ENCODE results near the gene ARID5B.
A peak's percentile ranks its signal among the peaks of the same experiment; 100 is the strongest.

The ARID5B gene

GRCh38 chr10:61961278-61961677, 59.8 kb downstream of the ARID5B start:
- TF ChIP-seq CTCF (IDR thresholded peaks at IDR 0.05): no peak
- no peak for TF ChIP-seq ZFX (IDR thresholded peaks at IDR 0.05; ENCODE audit: borderline replicate concordance)
- no peak overlapping the region for H3K27ac ChIP-seq

- TF ChIP-seq ZFX (IDR thresholded peaks at IDR 0.05; ENCODE audit: borderline replicate concordance) (no peak), CTCF (IDR thresholded peaks at IDR 0.05) (no peak)
- peak overlapping the region; percentile 16; the same call in 1 of the 2 replicates for H3K27ac ChIP-seq
Observed at GRCh38 chr10:61962971-61963370, 61.5 kb downstream of the ARID5B start.

DNA sequence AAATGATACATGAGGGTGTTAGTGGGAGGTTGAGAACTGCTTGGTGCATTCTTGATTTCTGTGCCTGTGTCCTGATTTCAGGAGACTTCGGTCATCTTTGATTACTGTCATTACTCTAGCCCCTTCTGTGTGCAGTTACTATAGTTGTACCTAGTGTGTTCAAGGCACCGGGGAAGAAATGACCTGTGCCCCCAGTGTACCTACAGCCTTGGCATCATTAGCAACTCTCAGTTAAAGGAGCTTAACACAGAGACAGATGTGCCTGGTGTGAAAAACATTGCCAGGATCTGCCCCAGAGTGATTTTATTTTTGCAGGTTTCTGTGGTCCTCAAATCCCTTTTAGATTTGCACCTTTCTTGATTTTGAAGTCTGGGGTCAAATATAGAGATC, 62.2 kb downstream of the ARID5B start:
- H3K27ac ChIP-seq: peak overlapping the region; percentile 16; the same call in 1 of the 2 replicates
- TF ChIP-seq ZFX (IDR thresholded peaks at IDR 0.05; ENCODE audit: borderline replicate concordance) (no peak), CTCF (IDR thresholded peaks at IDR 0.05) (no peak)

- peak overlapping the region; percentile 16; the same call in 1 of the 2 replicates for H3K27ac ChIP-seq
- TF ChIP-seq ZFX (IDR thresholded peaks at IDR 0.05; ENCODE audit: borderline replicate concordance) (no peak), CTCF (IDR thresholded peaks at IDR 0.05) (no peak)
Observed at GRCh38 chr10:61964059-61964709, 62.7 kb downstream of the ARID5B start.

DNA sequence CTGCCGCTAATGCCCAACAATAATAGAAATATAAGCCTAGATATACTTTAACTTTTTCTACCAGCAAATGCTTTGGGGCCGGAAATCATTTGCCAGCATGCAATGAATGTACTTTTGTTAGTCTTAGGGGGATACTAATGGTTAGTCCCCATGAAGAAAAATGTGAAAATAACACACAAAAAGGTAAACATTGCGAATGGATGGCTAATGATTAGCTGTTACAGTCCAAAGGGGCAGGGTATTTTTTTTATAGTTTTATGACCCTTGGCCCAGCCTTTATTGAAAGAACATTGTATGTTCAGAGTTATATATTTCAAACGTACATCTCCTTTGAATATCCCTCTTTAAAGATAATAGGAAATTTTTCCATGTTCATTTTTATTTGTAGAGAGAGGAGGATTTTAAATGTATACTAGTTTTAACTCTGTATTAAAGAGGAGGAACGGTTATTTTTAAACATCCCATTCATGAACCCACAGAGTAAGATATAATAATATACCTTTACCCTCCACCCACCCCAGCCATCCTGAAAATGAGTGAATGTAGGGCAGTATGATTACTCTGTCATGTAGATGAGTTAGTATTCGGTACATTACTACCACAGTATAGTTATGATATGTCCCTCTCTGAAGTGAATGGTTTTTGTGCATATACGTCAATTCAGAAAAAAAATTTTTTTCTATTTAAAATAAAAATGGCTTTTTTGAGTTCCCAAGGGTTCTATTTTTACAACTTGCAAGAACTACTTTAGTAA, 63.6 kb downstream of the ARID5B start:
- TF ChIP-seq CTCF (IDR thresholded peaks at IDR 0.05) (no peak), ZFX (IDR thresholded peaks at IDR 0.05; ENCODE audit: borderline replicate concordance) (no peak)
- 0 out of 2 replicates have a peak overlapping the region, but pooled peaks have one; percentile 16 for H3K27ac ChIP-seq

DNA sequence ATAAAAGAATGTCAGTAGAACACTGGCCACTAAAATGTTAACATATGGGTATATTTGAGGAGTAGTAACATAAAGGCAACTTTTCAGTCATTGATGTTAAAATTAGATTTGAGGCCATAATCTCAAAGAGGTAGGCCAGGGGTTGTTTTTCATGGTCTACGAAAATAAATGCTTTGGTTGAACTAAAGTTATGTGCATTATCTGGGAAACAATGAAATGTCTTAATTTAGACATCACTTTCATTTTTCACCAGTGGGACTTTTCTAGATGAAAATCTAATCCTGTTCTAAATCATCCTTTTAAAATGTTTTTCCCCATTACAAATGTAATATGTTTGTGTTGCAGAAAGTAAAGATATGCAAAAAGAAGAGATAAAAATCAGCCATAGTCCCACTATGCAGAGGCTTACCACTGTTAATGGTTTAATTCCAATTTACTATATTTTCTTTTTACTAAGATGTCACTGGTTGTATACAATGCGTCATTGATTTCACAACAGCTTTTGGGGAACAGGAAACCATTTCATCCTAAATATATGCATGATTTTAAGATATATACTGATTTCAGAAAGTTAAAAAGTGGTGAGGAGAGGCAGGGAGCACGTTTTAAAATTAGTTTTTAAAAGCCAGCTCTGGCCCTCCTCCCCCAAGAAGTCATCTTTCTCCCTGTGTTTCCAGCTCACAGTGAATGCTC, 64.3 kb downstream of the ARID5B start:
- TF ChIP-seq ZFX (IDR thresholded peaks at IDR 0.05; ENCODE audit: borderline replicate concordance) (no peak), CTCF (IDR thresholded peaks at IDR 0.05) (no peak)
- no peak overlapping the region for H3K27ac ChIP-seq
